BLaER1 (cell line): Measurements from ENCODE around the gene HCLS1.
"Not testable (repeated sequence)": the region's sequence is repeated elsewhere in the genome, so short reads cannot be mapped to it uniquely, and the experiment has no call there.

Experiments used
- H3K27ac ChIP-seq: shearing (Covaris generic); formaldehyde crosslinking; 2 replicates; pipeline ENCODE4 v1.8.1; 2022
- H3K27me3 ChIP-seq: shearing (Covaris generic); formaldehyde crosslinking; 2 replicates; pipeline ENCODE4 v1.8.1; 2022
- H3K36me3 ChIP-seq: shearing (Covaris generic); formaldehyde crosslinking; 2 replicates; pipeline ENCODE4 v1.8.1; 2022
- H3K4me1 ChIP-seq: shearing (Covaris generic); formaldehyde crosslinking; 2 replicates; pipeline ENCODE4 v1.8.1; 2022
- H3K4me2 ChIP-seq: shearing (Covaris generic); formaldehyde crosslinking; 2 replicates; pipeline ENCODE4 v1.8.1; 2022
- H3K4me3 ChIP-seq: shearing (Covaris generic); formaldehyde crosslinking; 2 replicates; pipeline ENCODE4 v1.8.1; 2022
- H3K9ac ChIP-seq: shearing (Covaris generic); formaldehyde crosslinking; 2 replicates; pipeline ENCODE4 v1.8.1; 2022
- H3K9me3 ChIP-seq: shearing (Covaris generic); formaldehyde crosslinking; 2 replicates; pipeline ENCODE4 v1.8.1; 2022
- H4K20me1 ChIP-seq: shearing (Covaris generic); formaldehyde crosslinking; 2 replicates; pipeline ENCODE4 v1.8.1; 2022
- Cebpa-rat ChIP-seq: shearing (Covaris generic); IDR thresholded peaks from 2 replicates; pipeline ENCODE4 v1.8.1; 2022

Gene HCLS1

GRCh38 chr3:121690777-121691405 is 30.2 kb upstream of the HCLS1 start:
- Histone ChIP-seq H3K36me3 (peaks cover 63% of the 10 kb centered on the region), H4K20me1 (no peaks in the 10 kb centered on the region), H3K9ac (no peak overlapping the region), H3K4me2 (no peak overlapping the region), H3K27me3 (no peaks in the 10 kb centered on the region), H3K4me3 (no peak overlapping the region), H3K27ac (no peak overlapping the region), H3K4me1 (no peaks in the 10 kb centered on the region), H3K9me3 (peaks cover 2% of the 10 kb centered on the region; the same call in 1 of the 2 replicates)
- no peak for TF ChIP-seq Cebpa-rat

GRCh38 chr3:121688747-121689146 is 28.0 kb upstream of the HCLS1 start:
- not testable (repeated sequence) for H3K4me3 ChIP-seq, H3K27ac ChIP-seq, H4K20me1 ChIP-seq, H3K4me2 ChIP-seq, H3K9ac ChIP-seq, H3K27me3 ChIP-seq, H3K4me1 ChIP-seq
- H3K9me3 ChIP-seq, result peaks cover 23% of the 10 kb centered on the region
- peaks cover 56% of the 10 kb centered on the region for H3K36me3 ChIP-seq

- Histone ChIP-seq H4K20me1 (no peaks in the 10 kb centered on the region), H3K9ac (no peak overlapping the region), H3K27ac (no peak overlapping the region), H3K27me3 (no peaks in the 10 kb centered on the region), H3K4me3 (no peak overlapping the region), H3K9me3 (peaks cover 24% of the 10 kb centered on the region), H3K4me2 (no peak overlapping the region), H3K36me3 (peaks cover 72% of the 10 kb centered on the region), H3K4me1 (no peaks in the 10 kb centered on the region)
- TF ChIP-seq Cebpa-rat, result no peak
These were observed 21.1 kb upstream of the HCLS1 start for GRCh38 chr3:121681792-121682191.

DNA sequence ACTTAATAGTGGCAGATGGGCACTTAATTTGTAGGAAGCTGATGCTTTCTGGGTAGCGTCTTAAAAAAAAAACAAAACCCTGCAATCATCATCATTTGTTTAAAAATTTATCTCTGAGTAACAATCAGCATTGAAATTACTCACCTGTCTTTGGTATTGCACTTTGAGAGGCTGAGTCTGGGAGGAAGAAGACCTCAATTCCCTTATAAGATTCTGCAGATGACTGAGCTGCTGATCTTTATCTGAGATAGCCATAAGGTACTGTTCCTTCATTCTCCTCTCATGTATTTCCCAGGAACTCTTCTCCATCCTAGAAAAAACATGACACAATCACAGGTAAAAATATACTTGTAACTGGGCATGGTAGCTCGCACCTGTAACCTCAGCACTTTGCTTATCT is 16.4 kb upstream of the HCLS1 start:
- H3K4me1 ChIP-seq, result no peaks in the 10 kb centered on the region
- no peak overlapping the region for H3K27ac ChIP-seq
- no peak overlapping the region for H3K4me2 ChIP-seq
- H3K4me3 ChIP-seq, result no peak overlapping the region
- no peaks in the 10 kb centered on the region for H3K27me3 ChIP-seq
- TF ChIP-seq Cebpa-rat, result no peak
- H4K20me1 ChIP-seq, result no peaks in the 10 kb centered on the region
- H3K36me3 ChIP-seq, result peaks cover 73% of the 10 kb centered on the region
- H3K9ac ChIP-seq, result no peak overlapping the region
- H3K9me3 ChIP-seq, result no peaks in the 10 kb centered on the region

GRCh38 chr3:121670676-121671075 is 10.0 kb upstream of the HCLS1 start:
- no peaks in the 10 kb centered on the region for H3K27me3 ChIP-seq
- H3K4me1 ChIP-seq, result no peaks in the 10 kb centered on the region
- H4K20me1 ChIP-seq, result no peaks in the 10 kb centered on the region
- H3K4me3 ChIP-seq, result no peak overlapping the region
- no peak overlapping the region for H3K4me2 ChIP-seq
- H3K36me3 ChIP-seq, result peaks cover 77% of the 10 kb centered on the region
- no peak for TF ChIP-seq Cebpa-rat
- H3K9me3 ChIP-seq, result no peaks in the 10 kb centered on the region
- H3K9ac ChIP-seq, result no peak overlapping the region
- H3K27ac ChIP-seq, result no peak overlapping the region

DNA sequence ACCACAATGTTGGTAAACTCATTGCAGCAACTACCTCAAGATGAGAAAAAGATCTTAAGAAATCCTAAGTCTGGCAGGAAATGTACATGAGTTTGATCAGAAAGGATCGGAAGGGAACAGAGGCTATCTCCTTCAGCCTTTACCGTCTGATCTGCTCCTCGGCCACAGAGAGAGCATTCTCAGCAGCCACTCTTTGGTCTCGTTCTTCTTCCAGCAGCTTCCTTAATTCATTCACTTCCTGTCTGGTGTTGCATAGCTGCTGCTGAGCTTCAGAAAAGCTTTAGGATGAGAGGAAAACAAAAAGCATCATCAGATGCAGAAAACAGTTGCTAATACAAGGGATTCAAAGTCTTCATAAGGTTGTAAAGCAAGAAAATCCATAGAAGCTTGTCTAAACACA is 6.6 kb upstream of the HCLS1 start:
- TF ChIP-seq Cebpa-rat, result no peak
- Histone ChIP-seq H3K27ac (no peak overlapping the region), H3K4me1 (no peaks in the 10 kb centered on the region), H3K27me3 (no peaks in the 10 kb centered on the region), H4K20me1 (no peaks in the 10 kb centered on the region), H3K9ac (no peak overlapping the region), H3K9me3 (no peaks in the 10 kb centered on the region), H3K4me2 (no peak overlapping the region), H3K4me3 (no peak overlapping the region), H3K36me3 (peaks cover 85% of the 10 kb centered on the region)

- no peak for TF ChIP-seq Cebpa-rat
- Histone ChIP-seq H3K4me1 (peaks cover 11% of the 10 kb centered on the region), H3K9me3 (no peaks in the 10 kb centered on the region), H3K4me3 (no peak overlapping the region), H4K20me1 (no peaks in the 10 kb centered on the region), H3K36me3 (peaks cover 69% of the 10 kb centered on the region), H3K9ac (no peak overlapping the region), H3K4me2 (no peak overlapping the region), H3K27ac (no peak overlapping the region), H3K27me3 (no peaks in the 10 kb centered on the region)
These were observed 4.8 kb upstream of the HCLS1 start for GRCh38 chr3:121665488-121665887.

- H3K27ac ChIP-seq, result no peak overlapping the region
- no peak overlapping the region for H3K9ac ChIP-seq
- H3K4me3 ChIP-seq, result no peak overlapping the region
- no peaks in the 10 kb centered on the region for H4K20me1 ChIP-seq
- no peaks in the 10 kb centered on the region for H3K27me3 ChIP-seq
- peaks cover 32% of the 10 kb centered on the region for H3K4me1 ChIP-seq
- H3K4me2 ChIP-seq, result no peak overlapping the region
- TF ChIP-seq Cebpa-rat, result no peak
- no peaks in the 10 kb centered on the region for H3K9me3 ChIP-seq
- H3K36me3 ChIP-seq, result peaks cover 64% of the 10 kb centered on the region
These were observed 2.6 kb upstream of the HCLS1 start for GRCh38 chr3:121663171-121663847.

GRCh38 chr3:121662742-121663141 is 2.0 kb upstream of the HCLS1 start:
- no peak for TF ChIP-seq Cebpa-rat

GRCh38 chr3:121661376-121661775 is 673 bp upstream of the HCLS1 start:
- Histone ChIP-seq H3K27ac (peak overlapping the region; percentile 85), H3K27me3 (no peaks in the 10 kb centered on the region), H3K9me3 (no peaks in the 10 kb centered on the region), H3K9ac (no peak overlapping the region), H3K4me3 (no peak overlapping the region), H4K20me1 (no peaks in the 10 kb centered on the region), H3K4me2 (peak overlapping the region; percentile 94), H3K4me1 (peaks cover 32% of the 10 kb centered on the region), H3K36me3 (peaks cover 64% of the 10 kb centered on the region)
- TF ChIP-seq Cebpa-rat, result no peak

More at GRCh38 chr3:121662742-121663141, 2.0 kb upstream of the HCLS1 start:
- Histone ChIP-seq H3K4me1 (peaks cover 32% of the 10 kb centered on the region), H4K20me1 (no peaks in the 10 kb centered on the region), H3K4me2 (no peak overlapping the region), H3K4me3 (no peak overlapping the region), H3K9ac (no peak overlapping the region), H3K27me3 (no peaks in the 10 kb centered on the region), H3K27ac (no peak overlapping the region), H3K36me3 (peaks cover 64% of the 10 kb centered on the region), H3K9me3 (no peaks in the 10 kb centered on the region)
